ENCODE data around the gene C1orf116. TPM values are rescaled to one million over a fixed set of nuclear protein-coding genes. Genes with fewer than 3 reads are reported as not detected.

The C1orf116 gene
- total and polyA plus RNA-seq, 10 of the 15 experiments (the other 5 are each of a cell fraction or from before 2014, with no cell fraction given), result 0.01 to 0.08 TPM; not detected in 8

- TF ChIP-seq ZBTB4 (CRISPR knock-in tag; IDR thresholded peaks at IDR 0.05) (no peak), ATF3 (IDR thresholded peaks at IDR 0.05; ENCODE audit: borderline replicate concordance, extremely low read depth, low read depth, low read length) (no peak), SREBF1 (IDR thresholded peaks at IDR 0.05; ENCODE audit: low read length) (no peak), ZNF384 (IDR thresholded peaks at IDR 0.05; ENCODE audit: borderline replicate concordance, low read depth, low read length) (no peak), PAX8 (IDR thresholded peaks at IDR 0.05) (no peak), ELK1 (IDR thresholded peaks at IDR 0.05; ENCODE audit: low read depth, low read length) (no peak), BACH1 (IDR thresholded peaks at IDR 0.05; ENCODE audit: borderline replicate concordance) (peak; percentile 61; the same call in 1 of the 2 replicates), BRCA1 (IDR thresholded peaks at IDR 0.05; ENCODE audit: low read depth, low read length) (peak; percentile 85), TBL1XR1 (IDR thresholded peaks at IDR 0.05; ENCODE audit: low read depth, low read length) (no peak), MEF2B (IDR thresholded peaks at IDR 0.05; ENCODE audit: partially characterized antibody, poor library complexity, severe bottlenecking) (no peak), USF2 (IDR thresholded peaks at IDR 0.05; ENCODE audit: borderline replicate concordance, low read depth, low read length) (no peak), SRF (IDR thresholded peaks at IDR 0.05; ENCODE audit: low read depth in 2 of 2, low read length in 2 of 2) (no peak), PRDM15 (CRISPR knock-in tag; IDR thresholded peaks at IDR 0.05) (no peak), MYB (IDR thresholded peaks at IDR 0.05; ENCODE audit: borderline replicate concordance, low read depth, low read length) (no peak), SMC3 (IDR thresholded peaks at IDR 0.05; ENCODE audit: borderline replicate concordance, low read length) (no peak), ZNF217 (IDR thresholded peaks at IDR 0.05) (no peak)
These were observed 18.1 kb upstream of the C1orf116 start (continued) for GRCh38 chr1:207050480-207051190.
